NB4 (cell line): Measurements from ENCODE around the gene CAB39.
A peak's percentile ranks its signal among the peaks of the same experiment; 100 is the strongest.

Experiments
- DNase-seq: peaks from one replicate; pipeline ENCODE4 v3.0.0; 2010; ENCODE audit warnings: low read depth
- H3K4me3 ChIP-seq: one replicate; pipeline ENCODE4 v1.5.1; 2011; ENCODE audit warnings: mild to moderate bottlenecking, low read depth, low read length, moderate library complexity
- CTCF ChIP-seq: IDR thresholded peaks from one replicate; pipeline ENCODE4 v1.5.1; 2012; ENCODE audit warnings: low read depth, low read length
- MAX ChIP-seq: IDR thresholded peaks from 2 replicates; pipeline ENCODE4 v1.6.1; 2011; ENCODE audit warnings: low read depth, low read length
- MYC ChIP-seq: IDR thresholded peaks from 2 replicates; pipeline ENCODE4 v1.6.1; 2011; ENCODE audit warnings: low read depth, low read length
- POLR2A ChIP-seq: IDR thresholded peaks from 2 replicates; pipeline ENCODE4 v1.6.1; 2011; ENCODE audit warnings: mild to moderate bottlenecking; ENCODE audit not compliant: insufficient read length; ENCODE audit errors: extremely low read depth

CAB39 gene

GRCh38 chr2:230712443-230713330, at the start of gene CAB39:
CAB39 (plus strand) TSS chr2:230712842; CDS start chr2:230760002, 47,160 bp downstream.
- TF ChIP-seq MAX, result peak; percentile 62
- peak; percentile 35 for TF ChIP-seq MYC
- peak; percentile 63 for TF ChIP-seq CTCF
- peak; percentile 68 for TF ChIP-seq POLR2A
- DNase-seq, result peak; percentile 99
- peak within 1 kb of the TSS; percentile 78 for H3K4me3 ChIP-seq

GRCh38 chr2:230664128-230664527, 48.5 kb upstream of the CAB39 start:
- no peak for DNase-seq
- no peak overlapping the region for H3K4me3 ChIP-seq
- TF ChIP-seq CTCF, result no peak
- TF ChIP-seq MAX, result no peak
- no peak for TF ChIP-seq MYC
- TF ChIP-seq POLR2A, result no peak

- TF ChIP-seq POLR2A, result no peak
- TF ChIP-seq MAX, result no peak
- TF ChIP-seq MYC, result no peak
- no peak for TF ChIP-seq CTCF
- H3K4me3 ChIP-seq, result no peak overlapping the region
- no peak for DNase-seq
These were observed 47.8 kb upstream of the CAB39 start for GRCh38 chr2:230664844-230665243.

GRCh38 chr2:230665263-230665691, 47.4 kb upstream of the CAB39 start:
- no peak overlapping the region for H3K4me3 ChIP-seq
- TF ChIP-seq CTCF (no peak), POLR2A (no peak), MAX (no peak), MYC (no peak)
- DNase-seq, result peak; percentile 36

- DNase-seq, result no peak
- TF ChIP-seq MAX, result no peak
- no peak for TF ChIP-seq MYC
- no peak for TF ChIP-seq POLR2A
- TF ChIP-seq CTCF, result no peak
- H3K4me3 ChIP-seq, result no peak overlapping the region
These were observed 46.2 kb upstream of the CAB39 start for GRCh38 chr2:230666446-230666845.
